Stimulated activated CD8-positive, alpha-beta memory T cell treated with anti-CD3 and anti-CD28 coated beads, Interleukin-15, amount 100 ng/mL, for 1 hour (primary cell): ENCODE measurements around the gene JDP2.

Source experiments
- DNase-seq: peaks from one replicate; pipeline ENCODE4 v3.0.0-alpha.2; 2020; ENCODE audit warnings: low read depth

JDP2 gene

DNA sequence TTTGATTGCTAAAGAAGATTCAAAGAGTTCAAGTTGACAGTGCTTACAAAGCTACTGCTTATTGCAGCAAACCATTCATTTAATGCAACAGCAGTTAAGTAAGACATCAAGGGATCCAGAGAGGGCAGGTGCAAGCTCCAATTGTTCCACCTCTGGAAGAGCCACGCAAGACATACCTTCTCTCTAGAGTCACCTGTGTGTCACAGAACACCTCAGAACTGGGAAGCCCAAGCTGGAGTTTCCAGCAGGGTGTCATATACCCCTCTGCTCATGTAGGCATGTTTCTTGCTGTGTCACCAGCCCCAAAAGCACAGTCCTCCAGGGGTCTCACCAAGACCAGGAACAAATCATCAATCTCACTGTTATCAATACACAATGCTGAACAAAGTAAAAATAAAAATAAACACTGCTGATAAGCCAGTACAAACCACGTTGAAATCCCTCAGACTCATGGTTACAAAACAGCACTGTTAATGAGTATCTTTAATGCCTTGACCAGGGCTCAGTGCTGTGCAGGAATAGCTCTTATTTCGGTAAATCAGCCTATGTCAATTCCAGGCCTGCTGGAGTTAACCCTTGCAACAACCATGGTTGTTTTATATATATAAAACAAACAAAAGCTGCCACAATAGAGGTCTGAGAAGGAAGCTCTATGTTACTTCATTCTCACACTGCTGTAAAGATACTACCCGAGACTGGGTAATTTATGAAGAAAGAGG lies 57.0 kb downstream of the JDP2 start:
- no peak for DNase-seq

DNA sequence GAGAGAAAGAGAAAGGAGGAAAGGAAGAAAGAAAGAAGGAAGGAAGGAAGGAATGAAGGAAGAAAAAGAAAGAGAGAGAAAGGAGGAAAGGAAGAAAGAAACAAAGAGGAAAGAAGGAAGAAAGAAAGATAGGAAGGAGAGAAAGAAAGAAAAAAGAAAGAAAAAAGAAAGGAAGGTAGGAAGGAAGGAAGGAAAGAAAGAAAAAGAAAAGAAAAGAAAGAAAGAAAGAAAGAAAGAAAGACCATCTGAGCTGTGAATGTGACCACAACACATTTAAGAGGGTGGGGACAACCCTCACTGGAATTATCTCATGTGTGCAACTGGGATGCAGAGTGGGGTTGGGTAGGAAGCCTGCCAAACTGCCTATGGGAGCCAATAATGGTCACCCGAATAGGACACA lies 58.5 kb downstream of the JDP2 start:
- DNase-seq: no peak

- DNase-seq: no peak
These were observed 59.4 kb downstream of the JDP2 start for GRCh38 chr14:75487155-75487671.

DNA sequence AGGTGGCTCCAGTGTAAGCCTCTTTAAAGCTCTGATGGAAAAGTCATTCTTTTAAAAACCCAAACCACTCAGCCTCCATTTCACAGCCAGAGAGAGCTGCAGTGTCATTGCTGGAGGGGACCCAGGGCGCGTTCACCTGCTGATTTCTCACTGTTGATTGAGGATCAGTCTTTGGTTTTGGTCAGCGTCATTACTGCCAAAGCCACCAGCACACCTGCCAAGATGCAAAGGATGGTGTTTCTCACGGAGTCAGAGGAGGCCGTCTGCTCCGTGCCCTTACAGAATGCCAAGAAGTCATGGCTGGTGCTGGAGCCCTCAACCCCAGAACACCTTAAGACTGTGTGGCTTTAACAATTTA lies 61.6 kb downstream of the JDP2 start:
- no peak for DNase-seq

GRCh38 chr14:75491376-75491978 lies 63.7 kb downstream of the JDP2 start:
- DNase-seq: no peak

DNA sequence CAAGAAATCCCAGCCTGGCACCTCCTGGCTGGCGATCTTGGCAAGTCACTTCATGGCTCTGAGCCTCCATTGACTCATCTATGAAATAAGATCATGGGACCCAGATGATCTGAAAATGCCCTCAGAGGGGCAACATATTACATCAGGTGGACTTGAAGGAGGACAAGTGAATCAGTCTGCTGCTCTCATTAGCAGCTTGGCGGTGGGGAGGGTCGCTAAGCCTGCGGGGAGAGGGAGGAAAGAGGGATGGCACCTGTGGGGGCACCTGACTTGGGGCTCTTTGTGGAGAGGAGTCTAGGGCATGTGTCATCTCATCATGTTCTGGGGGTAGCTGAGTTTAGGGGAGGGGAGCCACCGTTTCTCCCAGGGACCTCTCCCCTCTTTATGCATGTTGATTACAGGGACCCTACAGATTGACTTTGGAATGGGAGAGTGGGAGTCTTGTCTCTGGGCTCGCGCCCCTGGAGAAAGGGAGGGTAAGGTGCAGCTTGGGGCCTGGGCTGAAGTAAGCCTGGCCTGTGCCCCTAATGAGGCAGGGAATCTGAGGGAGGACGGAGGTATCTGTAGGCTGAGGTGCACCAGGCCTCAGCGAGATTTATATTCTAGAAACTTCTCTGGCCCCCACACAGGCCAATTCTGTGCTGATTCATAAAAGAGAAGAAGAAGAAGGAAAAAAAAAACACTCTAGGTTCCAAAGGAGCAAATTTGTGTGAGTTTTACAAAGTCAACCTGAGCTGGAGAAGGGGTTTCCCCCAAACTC lies 65.2 kb downstream of the JDP2 start:
- DNase-seq: no peak

DNA sequence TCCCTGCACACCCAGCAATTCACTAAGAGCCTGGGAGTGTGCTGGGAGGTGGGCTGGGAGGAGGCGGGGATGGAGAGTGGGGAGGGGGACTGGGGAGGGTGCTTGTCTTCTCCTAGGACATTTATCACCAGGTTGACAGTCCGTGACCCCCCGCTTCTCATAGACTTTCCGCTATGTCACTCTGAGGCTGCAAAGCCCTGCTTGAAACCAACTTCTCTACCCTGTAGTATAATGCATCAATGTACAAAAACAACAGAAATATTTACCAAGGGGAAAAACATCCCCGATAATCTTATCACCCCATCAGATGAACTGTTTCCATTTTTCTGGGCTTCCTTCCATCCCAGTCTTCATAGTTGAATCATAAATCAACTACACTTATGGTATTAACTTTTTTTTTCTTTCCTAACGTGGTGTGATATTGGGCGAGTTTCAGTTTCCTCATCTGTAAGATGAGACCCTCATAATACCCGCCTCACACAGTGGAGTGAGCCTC lies 65.8 kb downstream of the JDP2 start:
- no peak for DNase-seq

GRCh38 chr14:75494896-75495295 lies 67.1 kb downstream of the JDP2 start:
- no peak for DNase-seq

GRCh38 chr14:75495399-75495798 lies 67.6 kb downstream of the JDP2 start:
- DNase-seq: no peak

- no peak for DNase-seq
These were observed 68.1 kb downstream of the JDP2 start for GRCh38 chr14:75495882-75496281.

- no peak for DNase-seq
These were observed 68.9 kb downstream of the JDP2 start for GRCh38 chr14:75496755-75497154.

- no peak for DNase-seq
These were observed 69.4 kb downstream of the JDP2 start for GRCh38 chr14:75497191-75497590.

GRCh38 chr14:75497701-75498100 lies 69.9 kb downstream of the JDP2 start:
- no peak for DNase-seq

- DNase-seq: no peak
These were observed 71.5 kb downstream of the JDP2 start for GRCh38 chr14:75499084-75499875.

GRCh38 chr14:75501080-75501479 lies 73.3 kb downstream of the JDP2 start:
- DNase-seq: no peak

GRCh38 chr14:75504411-75504810 lies 76.6 kb downstream of the JDP2 start:
- DNase-seq: no peak

DNA sequence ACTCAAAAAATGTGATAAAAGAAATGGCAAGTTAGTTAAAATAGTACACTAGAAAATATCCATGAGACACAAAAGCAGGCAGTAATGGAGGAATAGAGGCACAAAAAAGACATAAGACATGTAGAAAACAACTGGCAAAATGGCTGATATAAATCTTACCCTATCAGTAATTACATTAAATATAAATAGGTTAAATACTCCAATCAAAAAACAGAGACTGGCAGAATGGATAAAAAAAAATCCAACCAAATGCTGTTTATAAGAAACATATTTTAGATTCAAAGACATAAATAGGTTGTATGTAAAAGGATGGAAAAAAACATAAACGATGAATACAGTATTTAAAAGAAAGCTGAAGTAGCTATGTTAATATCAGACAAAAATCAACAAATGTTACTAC lies 79.1 kb downstream of the JDP2 start:
- DNase-seq: no peak

- DNase-seq: no peak
These were observed 82.7 kb downstream of the JDP2 start for GRCh38 chr14:75510547-75510946.

GRCh38 chr14:75511201-75511600 lies 83.4 kb downstream of the JDP2 start:
- no peak for DNase-seq

- no peak for DNase-seq
These were observed 86.3 kb downstream of the JDP2 start for GRCh38 chr14:75513911-75514672.
